GM21529 (cell line): ENCODE results near the gene CD86.

Experiments
- ATAC-seq: cut with Tn5 transposase; IDR thresholded peaks from one replicate; pipeline ENCODE4 v1.9.1; 2021; ENCODE audit not compliant: unreplicated experiment

Gene CD86

DNA sequence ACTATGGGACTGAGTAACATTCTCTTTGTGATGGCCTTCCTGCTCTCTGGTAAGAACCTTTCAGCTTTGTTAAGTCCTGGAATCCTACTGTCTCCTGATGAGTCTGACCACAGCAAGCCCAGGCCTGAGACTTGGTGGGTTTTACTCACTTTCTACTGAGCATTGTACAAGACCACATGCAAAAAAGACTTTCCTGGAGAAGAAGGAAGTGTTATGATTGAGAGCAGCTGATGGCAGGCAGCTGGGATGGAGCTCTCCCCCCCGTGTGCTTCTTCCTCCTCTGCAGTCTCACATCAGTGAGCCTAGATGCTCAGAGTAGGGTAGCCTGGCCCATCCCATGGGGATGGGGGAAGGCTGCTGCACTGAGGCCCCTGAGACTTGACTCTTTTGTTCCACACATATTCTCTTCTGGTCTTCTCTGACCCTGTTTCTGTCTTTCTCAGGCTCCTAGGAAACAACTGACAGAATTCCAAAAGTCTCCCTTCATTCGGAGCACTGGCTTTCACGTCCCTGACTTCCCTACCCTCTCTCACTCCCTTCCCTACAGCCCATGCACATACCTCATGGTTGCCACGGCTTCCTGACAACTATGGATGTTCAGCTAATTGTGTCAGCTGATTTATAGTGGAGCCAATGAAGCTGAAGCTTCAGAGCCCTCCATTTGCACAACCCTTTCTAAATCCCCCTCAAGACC is 36.6 kb downstream of the CD86 start:
- ATAC-seq = peak; percentile 63

DNA sequence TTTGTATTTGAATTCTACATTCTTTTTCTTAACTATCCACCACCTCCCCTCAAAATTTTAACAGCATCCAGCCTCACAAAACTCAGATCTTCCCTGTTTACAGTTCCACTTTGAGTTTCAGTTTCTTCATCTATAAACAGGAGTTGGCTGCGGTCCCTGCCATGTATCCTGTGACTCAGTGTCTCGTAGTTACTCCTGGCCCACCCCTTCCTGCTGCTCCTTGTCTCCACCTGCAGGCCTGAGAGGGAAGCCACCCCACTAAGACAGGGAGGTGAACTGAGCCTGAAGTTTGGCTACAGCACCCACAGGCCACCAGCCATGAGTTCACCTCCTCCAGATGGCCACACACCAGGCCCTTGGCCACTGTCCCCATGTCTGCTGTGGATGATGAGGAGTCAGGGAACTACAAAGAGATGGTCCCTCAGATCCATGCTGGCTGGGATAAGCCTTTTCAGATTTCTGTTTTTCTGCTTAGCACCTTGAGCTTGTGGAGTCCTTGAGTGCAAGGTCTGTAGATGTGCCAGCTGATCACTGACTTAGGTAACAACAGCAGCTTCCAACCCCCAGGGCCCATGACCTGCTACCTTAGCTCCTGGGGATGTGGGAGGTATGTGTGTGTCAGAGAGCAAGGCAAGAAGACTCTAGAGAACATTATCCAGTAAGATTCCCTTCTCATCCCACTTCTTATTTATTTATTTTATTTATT is 37.5 kb downstream of the CD86 start:
- no peak for ATAC-seq

DNA sequence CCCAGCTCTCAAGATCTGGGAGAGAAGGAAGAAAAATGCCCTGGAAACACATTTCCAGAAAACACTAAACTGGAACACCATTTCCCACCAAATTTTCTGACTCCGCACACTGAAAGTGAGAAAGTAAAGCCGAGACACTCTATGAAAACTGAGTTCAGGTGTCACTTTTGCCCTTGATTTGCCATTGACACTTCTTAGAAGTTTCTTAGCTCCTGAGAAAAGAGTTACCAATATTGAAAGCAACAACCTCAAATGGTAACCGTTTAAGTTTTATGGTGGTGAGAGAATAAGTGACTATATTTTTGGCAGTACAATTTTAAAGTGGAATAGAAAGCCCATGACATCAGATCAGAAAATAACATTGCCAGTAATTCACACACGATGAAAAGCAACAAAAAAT is 39.0 kb downstream of the CD86 start:
- peak; percentile 41 for ATAC-seq

DNA sequence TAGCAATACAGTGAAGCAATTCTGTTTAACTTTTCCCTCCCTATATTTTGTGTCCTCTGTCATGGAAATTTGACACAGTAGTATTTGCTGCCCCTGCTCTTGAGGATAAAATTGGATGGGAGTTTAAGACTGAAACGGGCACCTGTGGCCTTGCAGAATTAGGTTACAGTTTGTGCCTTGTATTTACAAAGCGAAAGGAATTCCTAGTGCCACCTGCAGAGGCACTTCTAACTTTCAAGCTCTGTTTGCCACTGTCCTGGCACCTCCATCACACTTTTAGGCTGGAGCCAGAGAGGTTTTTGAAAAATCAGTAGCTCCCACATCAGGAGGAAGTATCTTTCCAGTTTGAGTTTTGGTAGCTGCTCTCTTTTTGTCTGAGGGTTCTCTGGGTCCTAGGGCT is 39.5 kb downstream of the CD86 start:
- no peak for ATAC-seq

DNA sequence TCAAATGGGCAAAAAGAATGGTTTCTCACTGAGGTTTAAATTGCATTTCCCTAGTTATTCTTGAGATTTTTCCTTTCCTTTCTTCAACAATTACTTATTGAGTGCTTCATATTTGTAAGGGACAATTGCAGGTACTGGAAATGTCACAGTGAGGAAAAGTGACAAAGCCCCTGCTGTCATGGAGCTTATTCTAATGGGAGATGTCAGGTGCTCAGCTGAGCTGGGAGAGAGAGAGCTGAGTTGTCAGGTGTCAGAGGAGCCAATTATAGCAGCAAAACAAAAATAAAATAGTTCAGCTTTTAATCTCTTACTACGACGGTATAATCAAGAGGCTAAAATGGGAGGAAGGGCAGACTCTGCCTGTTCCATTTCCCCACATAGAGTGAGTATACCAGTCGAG is 42.0 kb downstream of the CD86 start:
- ATAC-seq = no peak

DNA sequence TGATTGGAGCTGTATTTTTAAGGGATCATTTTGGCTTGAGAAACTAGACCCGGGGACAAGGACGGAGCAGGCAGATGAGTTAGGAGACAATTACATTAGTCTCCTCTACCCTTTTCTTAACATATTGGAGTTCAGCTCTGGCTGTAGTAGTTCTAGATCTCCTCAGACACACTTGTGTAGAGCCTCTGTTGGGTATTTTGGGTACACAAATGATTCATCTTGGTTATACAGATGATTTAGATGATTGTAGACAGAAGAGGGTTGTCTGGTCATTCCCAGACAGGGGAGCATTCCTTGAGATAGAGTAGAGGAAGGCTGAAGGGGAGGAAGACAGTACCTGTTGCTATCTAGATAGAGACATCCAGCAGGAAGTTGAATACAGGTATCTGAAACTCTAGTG is 43.4 kb downstream of the CD86 start:
- ATAC-seq = no peak

DNA sequence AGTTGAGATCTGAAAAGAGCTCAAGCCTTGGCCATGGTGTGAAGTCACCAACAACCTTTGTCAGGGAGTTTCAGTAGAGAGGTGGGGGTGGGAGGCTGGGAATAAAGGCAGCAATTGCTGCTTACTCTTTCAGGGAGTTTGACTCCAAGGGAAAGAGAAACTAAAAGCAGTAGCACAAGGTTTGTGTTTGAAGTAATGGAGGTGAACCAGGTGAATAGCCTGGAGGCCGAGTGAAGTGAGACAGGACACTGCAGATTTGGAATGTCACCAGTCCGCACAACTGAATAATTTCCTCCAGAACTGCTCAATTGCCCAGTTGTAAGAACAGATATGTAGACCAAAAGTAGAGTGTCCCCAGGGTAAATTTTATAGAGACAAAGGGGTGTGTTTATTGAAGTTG is 44.1 kb downstream of the CD86 start:
- ATAC-seq = no peak

DNA sequence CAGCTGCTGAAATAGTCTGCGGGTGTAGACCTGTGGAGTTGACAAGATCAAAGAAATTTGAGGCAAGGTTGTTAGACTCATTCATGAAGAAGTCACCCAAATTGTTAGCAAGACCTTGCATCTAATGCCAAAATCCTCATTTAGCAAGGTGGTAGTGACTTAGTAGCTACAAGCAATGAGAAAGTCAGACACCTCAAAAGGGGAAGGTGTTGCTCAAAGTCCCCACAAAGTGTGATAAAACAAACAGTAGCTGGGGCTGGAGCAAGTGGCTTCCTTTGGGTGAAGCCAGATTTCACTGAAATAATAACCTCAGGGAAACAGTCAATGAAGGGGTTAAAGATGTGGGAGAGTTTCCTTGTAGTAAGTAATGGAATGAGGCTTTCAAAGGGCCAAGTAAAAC is 44.9 kb downstream of the CD86 start:
- no peak for ATAC-seq

DNA sequence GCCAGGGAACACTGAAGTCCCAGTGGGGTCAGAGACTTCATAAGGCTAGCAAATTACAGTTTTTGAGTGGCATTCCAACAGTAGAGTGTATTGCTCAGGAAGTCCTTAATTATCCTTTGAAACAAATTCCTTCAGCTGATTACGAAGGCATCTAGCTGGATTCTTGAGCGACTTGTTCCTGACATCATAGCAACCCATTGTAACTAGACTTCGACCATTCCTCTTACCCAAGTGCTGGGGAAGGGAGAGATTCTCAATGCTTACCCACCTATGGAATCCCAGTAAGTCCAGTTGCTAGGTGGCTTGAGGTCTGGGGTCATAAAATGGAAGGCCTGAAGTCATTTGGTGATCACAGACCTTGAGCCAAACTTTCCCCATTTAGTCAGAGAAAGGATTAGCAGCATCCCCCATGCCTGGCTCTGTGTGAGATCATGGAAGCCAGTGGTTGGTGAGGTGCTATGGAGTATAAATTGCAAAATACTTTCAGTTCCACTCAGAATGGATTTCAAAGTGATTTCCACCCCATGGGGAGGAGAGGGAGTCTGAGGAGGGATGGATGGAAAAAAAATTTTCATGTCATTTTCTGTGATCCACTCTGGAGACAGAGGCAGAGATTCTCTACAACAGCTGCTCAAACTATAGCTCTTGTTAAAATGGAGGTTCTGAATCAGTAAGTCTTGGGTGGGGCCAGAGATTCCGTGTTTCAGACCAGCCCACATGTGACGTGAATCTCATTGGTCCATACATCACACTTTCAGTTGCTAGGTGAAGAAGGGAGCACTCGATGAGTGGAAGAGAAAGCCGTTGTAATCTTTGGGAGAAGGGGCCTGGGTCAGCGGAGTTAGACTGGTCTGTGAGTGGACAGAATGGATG is 45.7 kb downstream of the CD86 start:
- peak; percentile 42 for ATAC-seq

DNA sequence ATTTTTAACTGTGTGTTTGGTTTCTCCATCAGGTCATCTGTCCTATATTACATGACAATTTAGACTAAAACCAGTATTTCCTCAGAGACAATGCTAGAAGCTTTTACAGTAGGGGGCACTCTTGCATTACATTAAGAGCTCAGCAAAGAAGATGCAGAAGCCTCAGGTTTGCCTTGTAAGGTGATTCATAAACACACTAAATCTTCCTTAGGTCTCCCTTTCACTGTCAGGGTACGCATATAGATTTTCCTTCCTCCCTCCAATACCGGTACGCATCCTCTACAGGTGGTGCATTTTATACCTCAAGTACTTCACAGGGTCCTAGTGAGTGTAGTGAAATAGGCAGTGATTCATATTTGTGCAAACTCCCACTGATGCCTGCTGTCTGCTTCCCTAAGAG is 46.5 kb downstream of the CD86 start:
- ATAC-seq = peak; percentile 42

DNA sequence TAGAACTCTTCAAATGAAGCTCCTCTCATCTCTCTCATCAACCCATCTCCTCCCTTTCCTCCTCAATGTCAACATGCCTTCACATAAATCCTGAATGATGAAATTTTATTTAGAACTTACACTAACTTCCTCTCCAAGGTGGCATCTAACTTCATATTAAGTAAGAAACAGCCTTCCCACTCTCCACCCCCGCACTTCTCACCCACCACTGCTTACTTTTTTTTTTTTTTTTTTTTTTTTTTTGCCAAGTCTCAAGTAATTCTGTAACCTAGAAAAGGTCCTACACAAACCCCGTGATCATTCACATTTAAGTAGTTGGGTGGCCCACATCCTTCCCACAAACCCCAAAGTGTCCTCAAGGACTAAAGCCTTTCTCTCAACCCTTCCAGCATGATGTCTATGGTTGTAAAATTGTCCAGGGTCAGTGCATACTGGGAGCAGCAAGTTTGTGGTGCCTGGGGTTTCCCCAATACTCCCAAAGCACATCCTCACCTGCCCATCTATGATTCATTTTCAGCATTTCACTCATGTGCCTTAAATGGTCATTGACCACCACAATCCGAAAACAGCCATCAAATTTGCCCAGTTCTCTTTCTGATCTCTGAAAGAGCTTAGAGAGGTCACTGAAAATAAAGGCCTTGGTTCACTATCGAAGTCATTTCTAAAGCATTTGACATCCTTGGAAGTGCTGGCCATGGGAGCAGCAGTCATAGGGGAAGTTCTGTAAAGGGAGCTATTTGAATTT is 47.2 kb downstream of the CD86 start:
- peak; percentile 53 for ATAC-seq

DNA sequence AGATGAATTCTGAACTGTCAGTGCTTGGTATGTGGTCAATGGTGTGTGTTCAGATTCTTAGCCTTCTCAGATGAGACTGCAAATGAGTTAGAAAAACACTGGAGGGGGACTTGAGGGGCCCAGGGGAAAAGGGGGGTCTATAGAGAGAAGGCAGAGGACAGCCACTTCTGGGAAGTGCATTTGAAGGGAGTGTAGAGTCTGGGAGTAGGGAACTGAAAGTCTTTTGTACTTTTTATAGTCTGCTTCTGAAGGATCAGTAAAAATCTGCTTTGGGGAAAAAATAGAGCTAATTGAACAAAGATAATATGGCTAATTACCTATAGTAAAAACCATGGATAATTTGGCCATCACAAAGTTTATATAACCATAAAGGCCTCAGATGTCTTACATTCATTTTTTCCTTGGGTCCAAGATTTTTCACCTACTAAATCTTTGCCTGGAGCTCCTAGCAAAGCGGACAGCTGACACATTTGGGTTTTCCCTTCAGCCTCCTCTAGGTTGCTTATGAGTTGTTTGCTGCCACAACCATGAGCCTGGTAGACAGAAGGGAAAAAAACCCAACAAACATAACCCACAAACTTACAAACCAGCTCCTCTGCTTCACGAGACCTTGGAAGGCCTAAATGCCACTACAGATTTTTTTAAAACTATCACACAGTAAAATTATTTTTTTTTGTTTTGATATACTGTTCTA is 48.8 kb downstream of the CD86 start:
- no peak for ATAC-seq

DNA sequence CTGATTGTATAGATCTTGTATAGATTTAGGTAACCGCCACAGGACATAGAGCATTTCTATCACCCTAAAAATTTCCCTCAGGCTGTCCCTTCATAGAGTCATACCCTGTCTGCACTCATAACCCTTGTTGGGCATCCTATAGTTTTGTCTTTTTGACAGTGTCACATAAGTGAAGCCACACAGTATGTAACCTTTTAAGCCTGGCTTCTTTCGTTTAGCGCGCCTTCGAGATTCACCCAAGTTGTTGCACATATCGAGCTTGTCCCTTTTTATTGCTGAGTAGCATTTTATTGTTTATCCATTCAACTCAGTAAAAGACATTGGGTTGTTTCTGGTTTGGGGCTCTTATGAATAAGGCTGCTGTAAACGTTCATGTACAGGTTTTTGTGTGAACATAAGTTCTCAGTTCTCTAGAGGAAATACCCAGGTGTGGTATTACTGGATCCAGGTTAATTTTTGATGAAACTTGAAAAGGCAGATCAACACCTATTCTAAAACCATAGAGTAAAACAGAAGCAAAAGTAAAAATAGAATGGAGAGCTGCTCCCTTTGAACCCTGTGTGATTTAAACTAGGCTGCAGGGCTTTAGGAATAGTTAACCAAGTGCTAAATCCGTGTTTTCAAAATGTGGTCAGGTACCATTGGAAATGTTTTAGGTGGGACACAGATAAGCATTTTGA is 49.5 kb downstream of the CD86 start:
- no peak for ATAC-seq

DNA sequence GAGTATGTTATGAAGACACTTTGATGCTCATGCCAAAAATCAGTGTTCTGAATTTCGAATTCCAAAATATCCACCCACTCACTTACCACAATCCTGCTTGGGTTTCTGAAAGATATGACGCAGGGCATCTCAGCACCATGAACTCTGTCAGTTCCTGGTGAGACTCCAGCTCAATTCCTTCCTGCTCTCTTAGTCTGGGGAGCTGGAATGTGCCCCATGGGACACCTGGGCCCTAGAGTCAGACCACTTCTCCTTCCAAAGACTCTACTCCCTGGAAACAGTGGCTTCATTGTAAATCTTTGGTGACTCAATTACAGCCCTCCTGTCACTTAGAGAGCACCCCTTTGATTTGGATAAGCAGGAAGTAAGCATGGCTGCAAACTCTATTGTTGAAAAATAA is 50.5 kb downstream of the CD86 start:
- ATAC-seq = no peak

DNA sequence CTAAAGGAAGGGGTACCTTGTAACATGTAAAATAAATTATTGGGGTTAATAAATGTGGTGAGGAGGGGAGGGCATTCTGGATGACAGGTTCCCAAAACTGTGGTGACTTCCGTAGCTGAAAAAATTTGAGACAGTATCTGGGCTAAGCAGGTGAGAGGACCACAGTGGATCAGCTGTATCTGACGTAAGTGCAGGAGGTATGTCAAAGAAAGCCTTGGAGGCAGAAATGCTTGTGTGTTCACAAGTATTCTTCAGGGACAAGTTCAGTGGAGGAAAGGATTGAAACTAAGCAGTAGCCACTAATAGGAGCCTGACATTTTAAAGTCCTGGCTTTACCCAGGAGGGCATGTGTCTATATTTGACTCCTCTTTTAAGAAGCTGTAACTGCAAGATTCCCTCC is 52.0 kb downstream of the CD86 start:
- no peak for ATAC-seq

DNA sequence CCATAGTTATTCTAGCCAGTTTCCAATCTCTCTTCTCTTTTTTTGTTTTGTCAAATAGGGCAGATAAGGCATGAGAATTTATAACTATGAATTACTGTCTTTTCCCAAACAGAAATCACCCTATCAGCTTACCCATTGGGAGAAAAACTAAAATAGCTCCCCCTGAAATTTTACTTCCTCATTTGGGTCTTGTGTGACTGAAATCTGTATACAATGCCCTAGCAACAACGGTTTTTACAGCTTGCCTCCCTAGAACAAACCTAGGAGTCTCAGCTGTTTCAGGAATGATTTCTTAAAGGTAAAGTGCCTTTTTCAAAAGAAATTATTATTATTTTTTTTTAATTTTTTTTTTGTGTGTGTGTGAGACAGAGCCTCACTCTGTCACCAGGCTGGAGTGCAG is 56.8 kb downstream of the CD86 start:
- no peak for ATAC-seq

DNA sequence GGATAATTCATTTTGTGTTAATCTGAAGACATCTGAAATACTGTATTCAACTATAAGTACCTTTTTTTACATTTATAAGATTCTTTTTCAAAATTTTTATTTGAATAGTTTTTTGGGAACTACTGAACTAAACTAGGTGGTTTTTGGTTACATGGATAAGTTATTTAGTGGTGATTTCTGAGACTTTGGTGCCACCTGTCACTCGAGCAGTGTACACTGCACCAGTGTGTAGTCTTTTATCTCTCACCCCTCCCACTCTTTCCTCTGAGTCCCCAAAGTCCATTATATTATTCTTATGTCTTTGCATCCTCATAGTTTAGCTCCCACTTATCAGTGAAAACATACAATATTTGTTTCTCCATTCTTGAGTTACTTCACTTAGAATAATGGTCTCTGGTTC is 57.6 kb downstream of the CD86 start:
- no peak for ATAC-seq

DNA sequence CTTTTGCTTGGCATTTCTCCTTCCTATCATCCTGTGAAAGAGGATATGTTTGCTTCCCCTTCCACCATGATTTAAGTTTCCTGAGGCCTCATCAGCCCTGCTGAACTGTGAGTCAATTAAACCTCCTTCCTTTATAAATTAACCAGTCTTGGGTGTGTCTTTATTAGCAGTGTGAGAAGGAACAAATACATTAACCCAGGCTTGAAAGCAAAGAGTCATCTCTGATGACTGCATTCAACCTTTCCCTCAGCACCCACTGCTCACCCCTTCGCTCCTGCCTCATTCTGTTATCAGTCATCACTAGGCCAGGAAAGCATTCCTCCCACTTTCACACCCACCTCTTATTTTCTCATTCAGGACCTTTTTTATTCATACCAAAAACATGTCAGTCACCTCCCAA is 68.7 kb downstream of the CD86 start:
- no peak for ATAC-seq

DNA sequence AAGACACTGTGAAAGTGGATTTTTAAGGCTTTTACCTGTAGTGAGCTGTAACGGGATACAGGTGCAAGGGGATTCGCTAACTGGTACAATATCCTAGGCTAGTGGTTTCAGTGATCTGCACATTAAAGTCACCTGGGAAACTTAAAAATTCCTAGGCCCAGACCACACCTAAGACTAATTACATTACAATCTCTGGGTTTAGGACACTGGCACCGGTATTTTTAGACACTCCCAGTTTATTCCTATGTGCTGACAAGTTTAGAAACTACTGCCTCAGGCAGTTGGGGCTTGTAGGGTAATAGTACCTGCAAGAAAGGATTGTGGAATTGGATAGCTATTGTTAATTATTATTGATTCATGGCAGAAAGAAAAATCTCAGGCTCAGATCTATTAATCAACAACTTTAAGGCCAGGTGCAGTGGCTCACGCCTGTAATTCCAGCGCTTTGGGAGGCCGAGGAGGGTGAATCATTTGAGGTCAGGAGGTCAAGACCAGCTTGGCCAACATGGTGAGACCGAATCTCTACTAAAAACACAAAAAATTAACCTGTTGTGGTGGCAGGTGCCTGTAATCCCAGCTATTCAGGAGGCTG is 77.9 kb downstream of the CD86 start:
- no peak for ATAC-seq

DNA sequence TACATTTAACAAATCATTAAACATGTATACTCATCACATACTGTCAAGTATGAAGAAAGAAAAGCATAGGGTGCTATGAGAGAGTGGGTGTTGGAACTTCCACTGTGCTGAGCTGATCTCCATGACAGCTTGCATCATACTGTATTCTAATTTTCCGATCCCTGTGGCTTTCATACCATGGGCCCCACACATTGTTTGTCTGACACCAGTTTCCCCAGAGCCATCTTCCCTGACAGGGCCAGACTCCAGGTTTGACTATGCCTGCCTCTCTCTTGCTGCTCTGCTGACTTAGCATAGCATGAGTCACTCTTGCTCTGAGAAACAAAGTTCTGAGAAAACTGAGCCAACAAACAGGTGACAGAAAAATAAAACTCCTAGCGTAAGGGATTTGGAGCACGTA is 91.3 kb downstream of the CD86 start:
- ATAC-seq = peak; percentile 93
